Measurements from ENCODE around the gene CNTNAP5. TPM values are rescaled to one million over a fixed set of nuclear protein-coding genes. Genes with fewer than 3 reads are reported as not detected.

CNTNAP5 gene
- total RNA-seq, 2 donors from 2014 or later: not detected

- no peaks in the 10 kb centered on the region for H3K4me1 Mint-ChIP-seq
- peaks cover 9% of the 10 kb centered on the region for H3K9me3 Mint-ChIP-seq
- no peak for ATAC-seq (replicated peaks)
- no peak overlapping the region for H3K4me3 Mint-ChIP-seq
- no peaks in the 10 kb centered on the region for H3K27me3 Mint-ChIP-seq
- no peak overlapping the region for H3K27ac Mint-ChIP-seq
- H3K36me3 Mint-ChIP-seq (ENCODE audit: low read depth): no peaks in the 10 kb centered on the region
Observed at GRCh38 chr2:124501575-124502152, 476.6 kb downstream of the CNTNAP5 start.

- no peak for ATAC-seq (replicated peaks)
- H3K4me3 Mint-ChIP-seq: no peak overlapping the region
- H3K9me3 Mint-ChIP-seq: peaks cover 19% of the 10 kb centered on the region
- no peak overlapping the region for H3K27ac Mint-ChIP-seq
- no peaks in the 10 kb centered on the region for H3K36me3 Mint-ChIP-seq (ENCODE audit: low read depth)
- H3K4me1 Mint-ChIP-seq: no peaks in the 10 kb centered on the region
- H3K27me3 Mint-ChIP-seq: no peaks in the 10 kb centered on the region
Observed at GRCh38 chr2:124514236-124514635, 489.1 kb downstream of the CNTNAP5 start.

- no peak overlapping the region for H3K4me3 Mint-ChIP-seq
- peaks cover 25% of the 10 kb centered on the region for H3K9me3 Mint-ChIP-seq
- H3K4me1 Mint-ChIP-seq: no peaks in the 10 kb centered on the region
- H3K27ac Mint-ChIP-seq: no peak overlapping the region
- H3K36me3 Mint-ChIP-seq (ENCODE audit: low read depth): no peaks in the 10 kb centered on the region
- no peak for ATAC-seq (replicated peaks)
- H3K27me3 Mint-ChIP-seq: no peaks in the 10 kb centered on the region
Observed at GRCh38 chr2:124520953-124521352, 495.9 kb downstream of the CNTNAP5 start.

- no peak for ATAC-seq (replicated peaks)
- Mint-ChIP-seq H3K36me3 (ENCODE audit: low read depth) (no peaks in the 10 kb centered on the region), H3K27ac (no peak overlapping the region), H3K4me3 (no peak overlapping the region), H3K9me3 (peaks cover 15% of the 10 kb centered on the region), H3K4me1 (no peaks in the 10 kb centered on the region), H3K27me3 (no peaks in the 10 kb centered on the region)
Observed at GRCh38 chr2:124523096-124523495, 498.0 kb downstream of the CNTNAP5 start.

GRCh38 chr2:124524155-124524915 lies 499.2 kb downstream of the CNTNAP5 start:
- H3K27me3 Mint-ChIP-seq: no peaks in the 10 kb centered on the region
- no peaks in the 10 kb centered on the region for H3K4me1 Mint-ChIP-seq
- no peak for ATAC-seq (replicated peaks)
- H3K36me3 Mint-ChIP-seq (ENCODE audit: low read depth): no peaks in the 10 kb centered on the region
- no peak overlapping the region for H3K27ac Mint-ChIP-seq
- H3K4me3 Mint-ChIP-seq: no peak overlapping the region
- H3K9me3 Mint-ChIP-seq: peaks cover 15% of the 10 kb centered on the region

- no peaks in the 10 kb centered on the region for H3K36me3 Mint-ChIP-seq (ENCODE audit: low read depth)
- no peak overlapping the region for H3K27ac Mint-ChIP-seq
- H3K4me3 Mint-ChIP-seq: no peak overlapping the region
- H3K4me1 Mint-ChIP-seq: no peaks in the 10 kb centered on the region
- peaks cover 15% of the 10 kb centered on the region for H3K9me3 Mint-ChIP-seq
- no peak for ATAC-seq (replicated peaks)
- no peaks in the 10 kb centered on the region for H3K27me3 Mint-ChIP-seq
Observed at GRCh38 chr2:124526221-124526620, 501.1 kb downstream of the CNTNAP5 start.

- H3K27ac Mint-ChIP-seq: no peak overlapping the region
- no peak for ATAC-seq (replicated peaks)
- no peak overlapping the region for H3K4me3 Mint-ChIP-seq
- H3K27me3 Mint-ChIP-seq: no peaks in the 10 kb centered on the region
- H3K36me3 Mint-ChIP-seq (ENCODE audit: low read depth): no peaks in the 10 kb centered on the region
- H3K4me1 Mint-ChIP-seq: no peaks in the 10 kb centered on the region
- H3K9me3 Mint-ChIP-seq: peaks cover 19% of the 10 kb centered on the region
Observed at GRCh38 chr2:124530203-124530602, 505.1 kb downstream of the CNTNAP5 start.

GRCh38 chr2:124533226-124533954 lies 508.3 kb downstream of the CNTNAP5 start:
- H3K27ac Mint-ChIP-seq: no peak overlapping the region
- no peak for ATAC-seq (replicated peaks)

GRCh38 chr2:124534028-124534427 lies 508.9 kb downstream of the CNTNAP5 start:
- Mint-ChIP-seq H3K4me3 (no peak overlapping the region), H3K27ac (no peak overlapping the region), H3K9me3 (peaks cover 16% of the 10 kb centered on the region), H3K4me1 (no peaks in the 10 kb centered on the region), H3K27me3 (no peaks in the 10 kb centered on the region), H3K36me3 (ENCODE audit: low read depth) (no peaks in the 10 kb centered on the region)
- ATAC-seq (replicated peaks): no peak

More at GRCh38 chr2:124533226-124533954, 508.3 kb downstream of the CNTNAP5 start:
- Mint-ChIP-seq H3K4me1 (no peaks in the 10 kb centered on the region), H3K9me3 (peaks cover 15% of the 10 kb centered on the region), H3K4me3 (no peak overlapping the region), H3K36me3 (ENCODE audit: low read depth) (no peaks in the 10 kb centered on the region), H3K27me3 (no peaks in the 10 kb centered on the region)

GRCh38 chr2:124535816-124536215 lies 510.7 kb downstream of the CNTNAP5 start:
- Mint-ChIP-seq H3K4me3 (no peak overlapping the region), H3K36me3 (ENCODE audit: low read depth) (no peaks in the 10 kb centered on the region), H3K9me3 (peaks cover 16% of the 10 kb centered on the region), H3K4me1 (no peaks in the 10 kb centered on the region), H3K27me3 (no peaks in the 10 kb centered on the region), H3K27ac (no peak overlapping the region)
- no peak for ATAC-seq (replicated peaks)

- no peak overlapping the region for H3K27ac Mint-ChIP-seq
- ATAC-seq (replicated peaks): no peak
Observed at GRCh38 chr2:124536591-124536990, 511.5 kb downstream of the CNTNAP5 start.

GRCh38 chr2:124538549-124538948 lies 513.5 kb downstream of the CNTNAP5 start:
- H3K9me3 Mint-ChIP-seq: peaks cover 19% of the 10 kb centered on the region
- H3K27me3 Mint-ChIP-seq: no peaks in the 10 kb centered on the region
- H3K4me3 Mint-ChIP-seq: no peak overlapping the region
- no peak overlapping the region for H3K27ac Mint-ChIP-seq
- H3K36me3 Mint-ChIP-seq (ENCODE audit: low read depth): no peaks in the 10 kb centered on the region
- ATAC-seq (replicated peaks): no peak
- no peaks in the 10 kb centered on the region for H3K4me1 Mint-ChIP-seq

More at GRCh38 chr2:124536591-124536990, 511.5 kb downstream of the CNTNAP5 start:
- Mint-ChIP-seq H3K36me3 (ENCODE audit: low read depth) (no peaks in the 10 kb centered on the region), H3K4me3 (no peak overlapping the region), H3K4me1 (no peaks in the 10 kb centered on the region), H3K9me3 (peaks cover 16% of the 10 kb centered on the region), H3K27me3 (no peaks in the 10 kb centered on the region)

- no peak overlapping the region for H3K4me3 Mint-ChIP-seq
- H3K9me3 Mint-ChIP-seq: peaks cover 13% of the 10 kb centered on the region
- H3K27ac Mint-ChIP-seq: no peak overlapping the region
- no peaks in the 10 kb centered on the region for H3K36me3 Mint-ChIP-seq (ENCODE audit: low read depth)
- no peaks in the 10 kb centered on the region for H3K4me1 Mint-ChIP-seq
- no peaks in the 10 kb centered on the region for H3K27me3 Mint-ChIP-seq
- no peak for ATAC-seq (replicated peaks)
Observed at GRCh38 chr2:124540805-124541204, 515.7 kb downstream of the CNTNAP5 start.

GRCh38 chr2:124542932-124543640 lies 518.0 kb downstream of the CNTNAP5 start:
- Mint-ChIP-seq H3K4me3 (no peak overlapping the region), H3K27ac (no peak overlapping the region), H3K36me3 (ENCODE audit: low read depth) (no peaks in the 10 kb centered on the region), H3K9me3 (peaks cover 13% of the 10 kb centered on the region), H3K27me3 (no peaks in the 10 kb centered on the region), H3K4me1 (no peaks in the 10 kb centered on the region)
- no peak for ATAC-seq (replicated peaks)

Data from activated T-helper 17 cell treated with anti-CD3 and anti-CD28 coated beads, Interleukin-2, amount 50 U/mL, for 72 hours (primary cell).